GM19328 (cell line): Measurements from ENCODE around the gene LRRC74B.

ENCODE experiments used
- ATAC-seq: cut with Tn5 transposase; IDR thresholded peaks from one replicate; pipeline ENCODE4 v1.9.1; 2021; ENCODE audit warnings: mild to moderate bottlenecking, moderate library complexity; ENCODE audit not compliant: unreplicated experiment

Gene LRRC74B

DNA sequence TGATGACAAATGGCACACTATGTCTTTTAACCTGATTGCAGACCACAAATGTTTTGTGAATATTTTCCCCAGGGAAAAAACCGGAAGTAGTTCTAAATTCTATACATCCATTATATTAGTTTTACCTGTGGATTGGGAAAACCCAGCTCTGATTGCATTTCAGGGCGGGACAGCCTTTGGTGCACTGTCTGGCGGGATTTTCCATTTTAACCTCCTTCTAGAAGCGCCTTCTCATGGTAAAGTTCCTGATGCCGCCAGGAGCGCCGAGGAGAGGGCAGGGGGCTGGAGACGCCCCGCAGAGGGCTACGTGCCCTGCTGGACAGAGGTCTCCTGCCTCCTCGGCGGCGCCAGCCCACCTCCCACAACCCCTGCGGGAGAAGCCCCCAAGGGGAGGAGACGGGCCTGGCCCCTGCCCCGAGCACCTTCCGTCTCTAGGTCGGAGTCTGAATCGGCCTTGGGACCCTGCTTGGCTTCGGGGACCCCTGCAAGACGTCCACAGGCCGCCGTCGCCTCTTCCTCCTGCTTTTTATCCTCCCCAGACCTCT lies 32.0 kb upstream of the LRRC74B start:
- no peak for ATAC-seq

DNA sequence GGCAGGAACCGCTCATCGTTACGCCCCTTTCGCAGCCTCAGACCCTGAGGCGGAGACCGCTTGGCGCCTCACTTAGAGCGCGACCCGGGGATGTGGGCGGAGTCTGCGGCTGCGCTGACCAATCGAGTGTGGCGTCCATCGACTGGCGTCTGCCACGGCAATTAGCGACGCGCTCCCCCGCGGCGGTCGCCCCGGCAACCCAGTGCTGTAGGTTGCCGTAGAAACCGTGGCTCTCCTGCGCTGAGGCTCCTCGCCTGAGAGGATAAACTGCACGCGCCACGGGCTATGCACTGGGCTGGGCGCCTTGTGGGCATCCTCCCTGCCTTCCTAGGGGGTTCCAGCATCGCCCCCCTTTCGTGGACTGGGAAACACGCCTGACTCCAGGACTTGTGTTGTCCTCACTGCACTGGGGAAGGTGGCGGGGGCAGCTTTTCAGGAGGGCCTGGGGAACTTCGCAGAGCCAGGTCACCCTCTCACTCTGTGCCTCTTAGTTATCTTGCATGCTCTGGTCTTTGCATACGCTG lies 31.5 kb upstream of the LRRC74B start:
- peak; percentile 79 for ATAC-seq

DNA sequence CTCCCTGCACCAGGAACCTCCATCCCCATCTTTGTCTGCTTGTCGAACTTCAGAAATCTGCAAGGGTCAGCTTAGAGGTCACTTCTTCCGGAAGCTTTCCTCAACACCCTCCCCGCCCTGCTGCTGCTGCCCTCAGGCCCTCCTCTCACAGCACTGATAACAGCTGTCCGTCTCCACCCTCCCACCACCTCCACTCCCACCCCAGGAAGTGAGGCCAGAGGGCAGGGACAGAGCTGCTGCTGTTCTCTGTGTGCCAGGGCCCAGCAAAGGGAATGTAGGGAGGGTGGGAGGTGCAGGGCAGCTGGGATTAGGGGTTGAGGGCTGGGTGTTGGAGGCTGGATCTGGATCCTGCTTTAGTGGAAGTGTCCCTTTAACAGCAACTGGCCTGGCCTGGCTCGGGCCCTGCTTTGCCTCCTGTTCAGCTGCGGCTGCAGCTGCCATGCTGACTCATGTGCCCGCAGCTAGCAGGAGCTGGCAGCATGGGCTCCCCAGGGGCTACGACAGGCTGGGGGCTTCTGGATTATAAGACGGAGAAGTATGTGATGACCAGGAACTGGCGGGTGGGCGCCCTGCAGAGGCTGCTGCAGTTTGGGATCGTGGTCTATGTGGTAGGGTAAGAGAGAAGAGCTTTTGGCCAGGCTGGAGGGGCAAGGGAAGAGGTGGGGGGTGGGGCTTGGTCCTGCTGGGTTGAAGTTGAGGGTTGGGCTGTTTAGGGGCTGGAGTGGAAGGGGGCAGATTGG lies 30.9 kb upstream of the LRRC74B start, which contains the start of gene P2RX6:
Gene P2RX6 (plus strand): TSS at position 440 of the 740 bp plus-strand sequence. CDS start 10 bp downstream, at position 450.
- ATAC-seq = no peak

DNA sequence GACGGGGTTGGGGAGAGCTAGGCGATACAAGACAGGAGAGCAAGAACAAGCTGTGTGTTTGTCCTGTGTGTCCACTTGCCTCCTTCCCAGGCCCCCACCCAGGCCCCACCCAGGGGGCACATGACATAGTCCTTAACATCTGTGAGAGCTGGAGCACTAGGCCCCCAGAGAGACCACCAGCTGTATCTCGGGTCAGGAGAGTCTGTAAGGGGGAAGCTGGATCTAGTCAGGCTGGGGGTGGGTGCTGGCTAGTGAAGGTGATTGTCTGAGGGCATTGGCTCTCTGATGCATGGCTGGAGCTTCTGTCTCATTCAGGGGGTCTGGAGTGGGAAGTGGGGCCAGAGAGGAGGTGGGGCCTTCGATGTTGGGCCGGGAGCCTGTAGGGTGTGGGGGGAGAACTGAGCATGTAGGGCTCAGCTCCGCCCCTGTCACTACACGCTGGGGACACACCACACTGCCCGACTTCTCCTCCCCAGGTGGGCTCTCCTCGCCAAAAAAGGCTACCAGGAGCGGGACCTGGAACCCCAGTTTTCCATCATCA lies 30.2 kb upstream of the LRRC74B start:
- ATAC-seq = no peak

DNA sequence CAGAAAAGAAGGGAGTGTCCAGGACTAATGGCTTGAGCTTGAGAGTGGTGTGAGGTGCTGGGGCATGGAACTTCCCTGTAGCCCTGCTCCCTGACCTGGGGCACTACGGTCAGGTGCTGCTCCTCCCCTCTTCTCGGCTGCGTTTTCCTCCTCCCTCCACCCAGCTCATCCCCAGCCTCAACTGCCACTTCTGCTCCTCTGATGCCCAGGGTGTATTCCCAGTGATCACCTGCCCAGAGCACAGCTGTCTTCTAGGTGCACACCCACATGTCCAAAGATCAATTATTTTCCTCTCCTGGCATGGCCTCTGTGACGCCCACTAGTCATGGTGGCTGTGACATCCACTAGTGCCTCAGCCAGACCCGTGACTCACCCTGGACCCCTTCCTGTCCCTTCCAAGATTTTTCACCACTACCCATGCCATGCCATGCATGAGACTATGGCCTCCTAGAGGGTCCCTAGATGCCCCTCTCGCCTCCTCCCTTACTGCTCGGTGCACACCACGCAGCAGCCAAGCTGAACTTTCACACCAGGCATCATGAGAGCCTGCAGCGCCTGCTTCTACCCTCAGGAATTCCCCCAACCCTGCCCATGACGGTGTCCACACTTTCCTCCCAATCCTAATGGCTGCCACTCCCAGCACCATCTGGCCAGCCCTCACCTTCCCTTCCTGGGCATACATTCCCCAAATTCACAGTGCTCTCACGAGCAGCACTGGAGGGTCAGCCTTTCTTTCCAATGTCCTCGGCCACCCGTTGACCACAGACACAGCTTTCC lies 28.9 kb upstream of the LRRC74B start:
- ATAC-seq = no peak

DNA sequence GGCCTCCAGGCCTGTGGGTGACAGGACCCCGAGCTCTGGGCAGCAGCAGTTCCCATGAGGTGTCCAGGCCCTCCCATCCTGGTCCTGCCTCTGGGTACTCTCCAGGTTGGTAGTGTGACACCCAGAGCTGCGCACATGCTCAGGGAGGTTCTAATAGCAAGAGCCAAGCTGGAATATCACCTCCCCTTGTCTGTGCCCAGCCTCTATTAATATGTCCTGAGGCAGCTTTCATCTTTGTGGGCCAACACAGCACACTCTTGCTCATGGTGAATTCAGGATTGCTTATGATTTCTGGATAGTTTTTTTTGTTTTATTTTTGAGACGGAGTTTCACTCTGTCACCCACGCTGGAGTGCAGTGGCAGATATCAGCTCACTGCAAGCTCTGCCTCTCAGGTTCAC lies 27.4 kb upstream of the LRRC74B start:
- no peak for ATAC-seq

DNA sequence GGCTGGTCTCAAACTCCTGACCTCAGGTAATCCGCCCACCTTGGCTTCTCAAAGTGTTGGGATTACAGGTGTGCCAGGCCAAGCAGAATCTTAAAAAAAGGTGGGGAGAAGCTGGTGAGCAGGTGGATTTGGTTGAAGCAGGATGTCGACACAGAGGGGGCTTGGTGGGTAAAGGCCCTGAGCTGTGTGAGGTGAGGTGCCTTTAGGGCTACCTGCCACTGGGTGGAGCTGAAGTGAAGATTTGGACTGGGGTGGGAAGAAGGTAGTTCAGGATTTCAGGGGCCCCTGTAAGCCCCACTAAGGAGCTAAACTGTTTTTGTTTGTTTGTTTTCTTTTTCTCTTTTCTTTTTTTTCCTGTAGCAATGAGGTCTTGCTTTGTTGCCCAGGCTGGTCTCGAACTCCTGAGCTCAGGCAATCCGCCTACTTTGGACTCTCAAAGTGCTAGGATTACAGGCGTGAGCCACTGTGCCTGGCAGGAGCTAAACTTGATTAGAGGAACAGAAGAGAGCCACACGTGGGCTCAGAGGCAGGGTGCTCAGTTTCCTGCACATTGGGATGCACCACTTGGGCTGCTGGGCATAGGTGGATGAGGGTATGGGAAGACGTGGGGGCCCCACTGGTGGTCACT lies 24.8 kb upstream of the LRRC74B start:
- ATAC-seq = no peak

DNA sequence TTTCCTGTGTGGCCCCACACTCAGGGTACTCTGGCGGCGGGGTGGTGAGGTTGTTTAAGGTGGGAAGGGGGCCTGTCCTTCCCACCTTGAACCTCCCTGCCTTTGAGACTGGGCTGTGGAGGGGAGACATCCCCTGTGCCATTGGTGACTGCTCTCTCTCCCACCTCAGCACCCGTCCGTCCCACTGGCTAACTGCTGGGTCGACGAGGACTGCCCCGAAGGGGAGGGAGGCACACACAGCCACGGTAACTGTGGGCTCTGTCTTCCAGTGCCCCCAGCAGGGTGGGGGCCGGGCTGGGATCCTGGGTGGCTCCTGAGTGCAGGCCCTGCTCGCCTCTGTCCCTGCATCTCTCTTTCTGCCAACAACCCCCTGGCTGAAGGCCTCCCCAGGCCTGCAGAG lies 23.2 kb upstream of the LRRC74B start:
- ATAC-seq = no peak

DNA sequence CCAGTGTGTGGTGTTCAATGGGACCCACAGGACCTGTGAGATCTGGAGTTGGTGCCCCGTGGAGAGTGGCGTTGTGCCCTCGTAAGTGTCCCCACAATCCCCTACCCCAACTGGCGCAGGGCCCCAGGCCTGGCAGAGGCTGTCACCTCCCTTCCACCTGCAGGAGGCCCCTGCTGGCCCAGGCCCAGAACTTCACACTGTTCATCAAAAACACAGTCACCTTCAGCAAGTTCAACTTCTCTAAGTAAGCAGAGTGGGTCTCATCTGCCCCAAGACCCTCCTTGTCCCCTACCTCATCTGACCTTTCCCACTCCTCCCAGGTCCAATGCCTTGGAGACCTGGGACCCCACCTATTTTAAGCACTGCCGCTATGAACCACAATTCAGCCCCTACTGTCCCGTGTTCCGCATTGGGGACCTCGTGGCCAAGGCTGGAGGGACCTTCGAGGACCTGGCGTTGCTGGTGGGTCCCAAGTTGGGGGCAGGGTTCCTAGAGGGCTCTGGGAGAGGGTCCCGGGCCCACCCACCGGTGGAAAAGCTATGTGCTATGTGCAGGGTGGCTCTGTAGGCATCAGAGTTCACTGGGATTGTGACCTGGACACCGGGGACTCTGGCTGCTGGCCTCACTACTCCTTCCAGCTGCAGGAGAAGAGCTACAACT lies 22.7 kb upstream of the LRRC74B start:
- ATAC-seq = no peak

DNA sequence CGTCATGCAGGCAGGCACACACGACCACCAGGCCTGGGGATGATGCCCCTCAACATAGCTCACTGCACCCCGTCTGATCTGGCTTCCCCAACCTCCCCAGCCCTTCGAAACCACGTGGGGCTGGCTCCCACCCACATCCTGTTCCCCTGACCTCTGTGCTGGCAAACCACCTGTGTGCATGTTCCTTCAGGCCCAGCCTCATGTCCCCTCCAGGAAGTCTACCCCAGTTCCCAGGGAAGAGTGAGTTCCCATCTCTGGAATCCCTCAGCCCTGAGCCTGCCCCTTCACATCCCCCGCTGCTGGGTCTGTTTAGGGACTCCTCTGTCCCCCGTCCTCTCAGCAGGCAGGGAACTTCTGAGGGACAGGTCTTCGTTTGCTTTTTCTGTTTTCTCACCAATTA lies 20.5 kb upstream of the LRRC74B start:
- no peak for ATAC-seq

DNA sequence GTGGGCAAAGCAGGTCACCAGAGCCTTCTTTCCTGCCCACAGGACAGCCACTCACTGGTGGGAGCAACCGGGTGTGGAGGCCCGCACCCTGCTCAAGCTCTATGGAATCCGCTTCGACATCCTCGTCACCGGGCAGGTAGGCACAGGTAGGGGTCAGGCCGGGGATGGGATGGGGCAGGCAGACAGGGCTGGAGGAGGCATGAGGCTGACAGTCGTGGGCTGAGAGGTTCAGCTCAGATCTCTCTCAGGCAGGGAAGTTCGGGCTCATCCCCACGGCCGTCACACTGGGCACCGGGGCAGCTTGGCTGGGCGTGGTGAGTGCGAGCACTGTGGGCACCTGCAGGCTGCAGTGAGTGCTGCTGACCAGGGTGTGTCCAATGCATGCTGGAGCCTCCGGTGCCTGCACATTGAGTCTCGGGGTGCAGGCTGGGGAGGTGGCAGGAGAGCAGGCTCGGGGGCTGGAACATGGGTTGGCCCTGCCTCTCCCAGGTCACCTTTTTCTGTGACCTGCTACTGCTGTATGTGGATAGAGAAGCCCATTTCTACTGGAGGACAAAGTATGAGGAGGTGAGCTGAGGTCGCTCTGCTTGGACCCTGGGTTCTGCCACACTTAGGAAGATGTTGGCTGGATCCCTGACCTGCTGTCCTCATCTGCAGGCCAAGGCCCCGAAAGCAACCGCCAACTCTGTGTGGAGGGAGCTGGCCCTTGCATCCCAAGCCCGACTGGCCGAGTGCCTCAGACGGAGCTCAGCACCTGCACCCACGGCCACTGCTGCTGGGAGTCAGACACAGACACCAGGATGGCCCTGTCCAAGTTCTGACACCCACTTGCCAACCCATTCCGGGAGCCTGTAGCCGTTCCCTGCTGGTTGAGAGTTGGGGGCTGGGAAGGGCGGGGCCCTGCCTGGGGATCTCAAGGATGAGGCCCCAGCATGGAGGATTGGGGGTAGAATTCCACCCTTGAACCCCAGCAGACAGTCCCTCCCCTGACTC lies 19.7 kb upstream of the LRRC74B start:
- no peak for ATAC-seq

DNA sequence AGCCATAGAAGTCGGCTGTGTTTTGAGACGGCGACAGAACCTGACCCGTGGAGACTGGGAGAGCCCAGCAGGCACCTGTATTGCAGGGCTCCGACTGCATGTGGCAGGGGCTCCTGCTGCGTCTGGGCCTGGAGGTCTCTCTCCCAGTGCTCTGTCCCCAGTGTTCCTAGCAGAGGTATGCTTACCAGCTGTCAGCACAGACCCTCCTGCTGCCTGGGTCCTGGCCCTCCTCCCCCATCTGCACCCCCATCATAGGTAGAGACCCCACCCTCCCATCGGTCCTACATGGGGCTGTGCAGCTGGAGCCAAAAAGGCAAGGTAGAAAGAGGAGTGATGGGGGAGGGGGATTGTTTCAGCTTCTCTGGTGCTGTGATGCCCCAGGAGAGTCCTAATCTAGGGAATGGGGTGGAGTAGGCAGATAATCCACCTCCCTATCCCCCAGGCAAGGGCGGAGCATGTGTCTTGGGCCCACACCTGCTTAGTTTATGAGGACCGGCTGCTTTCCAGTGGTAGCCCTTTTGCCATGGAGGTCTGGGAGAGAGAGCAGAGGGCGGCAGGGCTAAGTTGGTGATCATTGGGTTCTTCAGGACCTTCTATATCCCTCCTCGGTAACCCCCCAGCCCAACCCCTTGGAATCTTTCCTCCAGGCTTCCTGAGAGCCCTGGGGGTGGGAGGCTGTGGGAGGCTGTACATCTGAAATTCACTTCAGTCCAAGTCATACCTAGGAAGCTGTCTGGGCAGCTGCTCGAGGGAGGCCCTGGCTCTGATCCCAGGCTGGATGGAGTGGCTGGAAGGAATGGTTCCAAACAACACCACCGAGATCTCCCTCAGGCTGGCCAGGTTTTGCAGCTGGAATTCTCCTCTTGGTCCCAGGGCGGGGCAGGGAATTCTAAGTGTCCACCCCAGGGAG lies 18.7 kb upstream of the LRRC74B start:
- ATAC-seq = no peak

DNA sequence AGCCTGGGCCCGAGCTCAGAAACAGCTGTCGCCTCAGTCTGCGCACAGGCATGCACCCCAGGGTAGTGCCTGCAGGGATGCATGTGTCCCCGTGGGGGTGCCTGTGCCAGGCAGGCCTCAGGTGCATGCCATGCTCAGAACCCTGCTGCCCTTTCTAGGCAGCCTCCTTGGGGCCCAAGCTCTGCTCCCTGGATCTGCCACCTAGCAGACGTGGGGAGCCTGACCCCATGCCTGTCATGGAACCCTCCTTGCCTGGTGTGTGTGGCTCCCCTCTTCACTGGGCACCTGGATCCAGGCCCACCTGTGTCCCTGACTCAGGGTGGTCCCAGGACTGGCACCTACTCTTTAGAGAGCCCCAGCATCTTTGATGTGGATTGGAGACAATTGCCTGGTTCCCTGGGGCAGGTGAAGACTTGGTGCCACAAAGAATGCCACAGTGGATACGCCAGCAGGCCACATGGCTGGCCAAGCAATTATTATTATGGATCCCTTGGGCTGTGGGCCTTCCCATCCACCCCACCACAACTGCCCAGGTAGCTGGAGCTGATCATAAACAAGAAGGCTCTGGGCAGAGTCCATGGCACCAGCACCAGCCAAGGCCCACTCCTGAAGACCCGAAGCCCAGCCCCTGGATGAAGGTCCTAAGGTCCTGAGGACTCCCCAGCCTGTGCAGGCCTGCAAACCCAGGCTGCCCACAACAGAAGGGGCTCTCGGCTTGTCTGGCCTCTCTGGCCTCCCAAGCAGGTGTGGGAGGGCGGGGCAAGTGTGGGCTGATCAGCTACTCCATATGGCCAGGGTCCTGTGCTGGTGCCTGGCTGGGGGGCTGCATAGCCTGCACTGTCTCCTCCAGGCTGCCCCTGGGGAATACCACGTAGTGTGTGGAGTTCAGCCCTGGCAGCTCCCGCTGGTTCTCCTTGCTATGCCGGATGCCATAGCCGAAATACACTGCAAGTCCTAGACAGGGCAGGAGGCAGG lies 17.2 kb upstream of the LRRC74B start:
- ATAC-seq = no peak

DNA sequence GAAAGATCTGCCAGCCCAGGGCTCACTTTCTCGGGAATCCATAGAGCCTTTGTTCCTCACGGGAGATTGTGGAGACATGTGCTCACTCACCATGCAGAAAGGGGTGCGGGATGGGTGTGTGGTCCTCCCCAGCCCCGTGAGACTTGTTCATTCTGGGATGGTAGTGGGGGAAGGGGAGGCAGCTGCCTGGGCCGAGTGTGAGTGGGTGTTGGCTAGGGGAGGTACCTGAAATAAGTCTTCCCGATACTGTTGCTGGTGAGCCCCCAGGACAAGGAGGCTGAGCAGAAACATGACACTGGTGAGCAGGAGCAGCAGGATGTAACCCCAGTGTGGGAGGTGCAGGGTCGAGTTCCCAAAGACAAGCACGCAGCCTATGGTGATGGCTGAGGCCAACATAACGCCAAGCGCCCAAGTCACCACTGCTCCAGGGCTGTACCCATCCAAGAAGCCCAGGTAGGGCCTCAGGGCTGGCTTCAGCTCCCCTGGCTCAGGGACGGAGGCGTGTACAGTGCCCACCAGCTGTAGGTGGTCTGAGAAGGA lies 16.2 kb upstream of the LRRC74B start:
- ATAC-seq = no peak

DNA sequence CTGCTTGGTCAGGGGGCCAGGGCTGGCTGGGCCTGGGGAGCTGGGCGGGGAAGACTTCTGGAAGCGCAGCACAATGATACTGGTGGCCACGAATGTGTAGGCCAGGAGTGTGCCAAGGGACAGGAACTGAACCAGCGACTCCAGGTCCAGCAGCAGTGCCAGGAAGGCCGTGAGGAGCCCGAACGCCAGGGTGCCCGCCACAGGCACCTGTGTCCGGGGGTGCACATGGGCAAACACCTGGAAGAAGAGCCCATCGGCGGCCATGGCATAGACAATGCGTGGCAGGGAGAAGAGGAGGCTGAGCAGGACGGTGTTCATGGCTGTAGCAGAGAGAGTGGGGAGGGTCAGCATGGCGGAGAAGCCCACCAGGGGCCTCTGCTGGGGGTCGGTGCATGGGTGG lies 15.7 kb upstream of the LRRC74B start:
- ATAC-seq = no peak

DNA sequence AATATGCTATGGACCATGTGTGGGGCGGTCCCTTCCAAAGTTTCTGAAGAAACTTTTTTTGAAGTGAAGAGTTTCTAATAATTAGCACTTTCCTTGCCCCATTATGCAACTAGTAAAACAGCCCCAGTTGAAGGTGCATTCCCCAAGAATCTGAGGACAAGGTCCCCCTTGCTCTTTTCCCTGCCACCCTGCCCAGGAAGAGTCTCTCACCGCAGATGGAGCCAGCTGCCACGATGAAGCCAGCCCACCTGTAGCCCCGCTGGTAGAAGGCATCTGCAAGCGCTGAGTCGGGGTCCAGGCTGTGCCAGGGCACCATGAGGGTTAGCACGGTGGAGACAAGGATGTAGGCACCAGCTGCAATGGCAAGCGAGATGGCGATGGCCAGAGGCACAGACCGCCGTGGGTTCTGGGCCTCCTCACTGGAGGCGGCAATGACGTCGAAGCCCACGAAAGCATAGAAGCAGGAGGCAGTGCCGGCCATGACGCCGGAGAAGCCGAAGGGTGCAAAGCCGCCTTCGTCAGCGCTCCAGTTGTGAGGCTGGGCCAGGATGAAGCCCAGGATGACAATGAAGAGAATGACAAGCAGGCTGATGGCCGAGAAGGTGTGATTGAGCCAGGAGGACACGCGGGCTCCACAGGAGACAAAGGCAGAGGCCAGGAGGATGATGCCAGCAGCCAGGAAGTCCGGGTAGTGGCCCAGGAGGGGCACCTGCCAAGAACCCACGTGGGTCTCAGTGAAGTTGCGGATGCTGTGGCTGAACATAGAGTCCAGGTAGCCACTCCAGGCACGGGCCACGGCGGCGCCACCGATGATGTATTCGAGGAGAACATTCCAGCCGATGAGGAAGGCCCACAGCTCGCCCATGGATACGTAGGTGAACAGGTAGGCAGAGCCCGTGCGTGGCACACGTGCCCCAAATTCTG lies 14.9 kb upstream of the LRRC74B start:
- ATAC-seq = no peak
